Activated T-helper 1 cell treated with anti-CD3 and anti-CD28 coated beads, Interleukin-2, amount 50 U/mL, for 16 hours (primary cell): ENCODE data around the gene HSF4.
"Not testable (repeated sequence)": the region's sequence is repeated elsewhere in the genome, so short reads cannot be mapped to it uniquely, and the experiment has no call there.

Experiments
- DNase-seq, 2 donors: peaks; one replicate each; pipeline ENCODE4 v3.0.0-alpha.2; 2020; ENCODE audit warnings: low read depth in 1 of 2, low spot score in 1 of 2

HSF4 gene, protein sequence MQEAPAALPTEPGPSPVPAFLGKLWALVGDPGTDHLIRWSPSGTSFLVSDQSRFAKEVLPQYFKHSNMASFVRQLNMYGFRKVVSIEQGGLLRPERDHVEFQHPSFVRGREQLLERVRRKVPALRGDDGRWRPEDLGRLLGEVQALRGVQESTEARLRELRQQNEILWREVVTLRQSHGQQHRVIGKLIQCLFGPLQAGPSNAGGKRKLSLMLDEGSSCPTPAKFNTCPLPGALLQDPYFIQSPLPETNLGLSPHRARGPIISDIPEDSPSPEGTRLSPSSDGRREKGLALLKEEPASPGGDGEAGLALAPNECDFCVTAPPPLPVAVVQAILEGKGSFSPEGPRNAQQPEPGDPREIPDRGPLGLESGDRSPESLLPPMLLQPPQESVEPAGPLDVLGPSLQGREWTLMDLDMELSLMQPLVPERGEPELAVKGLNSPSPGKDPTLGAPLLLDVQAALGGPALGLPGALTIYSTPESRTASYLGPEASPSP

DNA sequence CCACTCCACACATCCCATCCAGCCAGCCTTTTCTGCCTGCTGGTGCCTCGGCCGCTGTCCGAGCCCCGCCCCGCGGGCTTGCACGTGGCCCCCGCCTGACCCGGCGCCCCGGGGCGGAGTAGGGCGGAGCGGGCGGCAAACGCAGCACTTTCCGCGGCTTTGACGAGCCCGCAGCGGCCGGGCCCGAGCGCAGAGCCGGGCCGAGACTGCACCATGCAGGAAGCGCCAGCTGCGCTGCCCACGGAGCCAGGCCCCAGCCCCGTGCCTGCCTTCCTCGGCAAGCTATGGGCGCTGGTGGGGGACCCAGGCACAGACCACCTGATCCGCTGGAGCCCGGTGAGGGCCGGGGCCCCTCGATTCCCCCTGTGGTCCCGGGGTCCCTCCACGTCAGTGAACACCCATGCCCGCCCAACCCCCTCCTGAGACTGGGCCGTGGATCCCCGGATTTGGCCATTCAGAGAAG lies at the start of gene HSF4:
HSF4 (plus strand) TSS at position 147 of the 463 bp plus-strand sequence; CDS start at position 214, 67 bp downstream.
- no peak for DNase-seq

DNA sequence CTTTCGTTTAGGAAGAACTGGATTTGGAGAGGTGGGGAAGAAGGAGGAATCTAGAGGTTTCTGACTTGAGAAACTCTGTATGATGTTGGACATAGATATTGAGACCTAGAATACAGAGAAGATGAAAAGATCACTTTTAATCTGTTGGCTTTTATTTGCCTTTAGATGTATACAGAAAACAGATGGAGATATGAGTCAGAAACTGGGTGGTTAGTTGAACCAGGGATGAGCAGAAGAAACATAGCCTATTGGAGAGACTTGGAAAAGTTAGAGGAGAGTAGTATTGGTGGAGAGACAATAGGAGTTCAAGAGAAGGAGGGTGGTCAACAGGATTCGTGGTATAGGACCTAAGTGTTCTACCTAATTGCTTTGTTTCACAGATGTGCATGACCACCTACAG lies 49.8 kb upstream of the HSF4 start:
- DNase-seq = no peak

DNA sequence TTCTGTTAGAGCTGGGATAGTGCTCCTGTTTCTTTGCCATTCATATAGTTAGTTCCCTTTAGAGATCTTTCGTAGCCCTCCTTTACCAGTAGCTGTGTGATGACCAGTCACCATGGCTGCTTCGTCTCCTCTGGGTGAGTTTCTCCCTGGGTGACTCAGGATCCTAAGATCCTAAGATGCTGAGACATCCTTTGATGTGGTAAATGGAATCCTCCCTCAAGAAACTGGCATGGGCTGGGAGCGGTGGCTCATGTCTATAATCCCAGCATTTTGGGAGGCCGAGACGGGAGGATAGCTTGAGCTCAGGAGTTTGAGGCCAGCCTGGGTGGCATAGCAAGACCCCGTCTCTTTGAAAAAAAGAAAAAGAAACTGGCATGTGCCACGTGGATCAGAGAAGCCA lies 48.9 kb upstream of the HSF4 start:
- DNase-seq = no peak

GRCh38 chr16:67116388-67117311 lies 47.9 kb upstream of the HSF4 start:
- no peak for DNase-seq

DNA sequence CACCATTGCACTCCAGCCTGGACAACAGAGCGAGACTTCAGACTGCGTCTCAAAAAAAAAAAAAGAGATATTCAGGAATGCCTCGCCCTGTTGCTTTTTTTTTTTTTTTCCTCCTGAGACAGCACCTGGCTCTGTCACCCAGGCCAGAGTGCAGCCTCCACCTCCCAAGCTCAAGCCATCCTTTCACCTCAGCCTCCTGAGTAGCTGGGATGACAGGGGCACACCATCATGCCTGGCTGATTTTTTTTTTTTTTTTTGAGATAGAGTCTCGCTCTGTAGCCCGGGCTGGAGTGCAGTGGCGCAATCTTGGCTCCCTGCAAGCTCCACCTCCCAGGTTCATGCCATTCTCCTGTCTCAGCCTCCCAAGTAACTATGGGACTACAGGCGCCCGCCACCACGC lies 46.8 kb upstream of the HSF4 start:
- DNase-seq = no peak

- no peak for DNase-seq
Observed at GRCh38 chr16:67120025-67120424, 44.5 kb upstream of the HSF4 start.

GRCh38 chr16:67122799-67123198 lies 41.7 kb upstream of the HSF4 start:
- DNase-seq = not testable (repeated sequence)

DNA sequence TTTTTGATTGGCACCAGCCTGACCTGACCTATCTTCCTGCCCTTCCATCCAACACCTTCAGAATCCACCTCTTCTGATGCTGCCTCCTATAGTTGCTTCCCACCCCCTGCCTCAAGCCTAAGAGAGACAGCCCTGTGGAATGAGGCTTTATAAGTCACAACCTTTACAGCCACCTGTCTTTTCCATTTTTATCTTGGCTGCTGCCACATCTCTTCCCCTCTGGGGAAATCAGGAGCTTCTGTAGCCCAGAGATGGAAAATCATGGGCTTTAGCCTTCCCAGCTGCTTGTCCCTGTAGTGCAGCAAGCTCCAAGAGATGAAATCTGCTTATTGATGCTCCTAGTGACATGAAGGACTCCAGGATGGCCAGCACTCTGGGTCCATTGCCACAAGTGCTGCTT lies 36.1 kb upstream of the HSF4 start:
- no peak for DNase-seq

GRCh38 chr16:67128887-67129286 lies 35.7 kb upstream of the HSF4 start:
- DNase-seq = no peak

GRCh38 chr16:67129422-67129821 lies 35.1 kb upstream of the HSF4 start:
- no peak for DNase-seq

DNA sequence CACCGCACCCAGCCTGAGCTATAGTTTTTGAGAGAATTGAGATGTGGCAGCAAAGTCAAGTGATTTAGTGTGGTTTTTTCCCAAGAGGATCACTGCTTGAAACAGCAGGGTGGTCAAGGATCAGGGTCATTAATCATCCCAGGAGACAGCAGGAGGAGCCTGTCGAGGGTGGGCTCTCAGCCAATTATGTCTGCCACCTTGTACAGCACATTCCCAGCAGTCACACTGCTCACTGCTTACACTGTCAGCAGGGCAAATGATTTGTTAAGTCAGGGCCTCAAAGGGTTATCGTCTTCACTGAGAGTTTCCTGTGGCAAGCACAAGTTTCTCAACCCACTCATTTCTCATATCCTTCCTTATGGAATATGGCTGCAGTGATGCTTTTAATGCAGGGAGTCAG lies 26.9 kb upstream of the HSF4 start:
- no peak for DNase-seq

DNA sequence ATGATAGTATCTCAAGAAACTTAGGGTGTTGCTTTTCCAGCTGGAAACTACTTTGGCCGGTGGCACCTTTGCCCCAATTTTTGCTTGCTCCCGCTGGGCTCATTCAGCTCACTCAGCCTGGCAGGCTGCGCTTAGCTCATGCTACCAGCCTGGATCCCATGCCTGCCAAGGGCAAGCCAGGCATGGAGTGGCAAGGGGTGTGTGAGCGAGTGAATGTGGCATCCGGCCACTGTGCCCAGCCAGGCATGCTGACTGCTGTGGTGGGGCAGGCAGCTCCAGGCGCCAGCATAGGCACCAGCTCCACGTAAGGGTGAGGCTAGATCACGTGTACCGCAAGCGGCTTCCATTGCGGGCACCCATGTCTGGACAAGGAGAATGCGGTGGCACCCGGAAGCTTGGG lies 23.2 kb upstream of the HSF4 start:
- DNase-seq = no peak

DNA sequence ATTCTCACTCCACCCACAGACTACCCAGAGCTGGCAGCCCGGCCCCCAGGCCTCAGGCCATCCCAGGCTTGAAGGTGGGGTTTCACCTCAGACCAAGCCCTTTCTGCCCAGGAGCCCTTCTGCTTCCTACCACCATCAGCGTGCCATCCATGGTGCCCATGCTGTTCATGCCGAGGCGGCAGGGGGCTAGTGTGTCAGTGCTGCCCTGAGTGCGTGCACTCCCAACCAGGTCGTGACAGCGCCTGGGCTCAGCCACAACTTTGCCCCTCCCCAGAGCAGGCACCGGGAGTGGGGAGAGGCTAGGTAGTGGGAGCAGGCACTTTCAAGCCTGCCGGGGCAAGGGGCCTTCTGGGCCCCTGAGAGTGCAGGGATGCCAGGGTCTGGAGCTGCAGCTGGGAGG lies 22.2 kb upstream of the HSF4 start:
- DNase-seq = no peak

- no peak for DNase-seq
Observed at GRCh38 chr16:67144943-67145342, 19.6 kb upstream of the HSF4 start.

GRCh38 chr16:67145746-67146145 lies 18.8 kb upstream of the HSF4 start:
- no peak for DNase-seq

DNA sequence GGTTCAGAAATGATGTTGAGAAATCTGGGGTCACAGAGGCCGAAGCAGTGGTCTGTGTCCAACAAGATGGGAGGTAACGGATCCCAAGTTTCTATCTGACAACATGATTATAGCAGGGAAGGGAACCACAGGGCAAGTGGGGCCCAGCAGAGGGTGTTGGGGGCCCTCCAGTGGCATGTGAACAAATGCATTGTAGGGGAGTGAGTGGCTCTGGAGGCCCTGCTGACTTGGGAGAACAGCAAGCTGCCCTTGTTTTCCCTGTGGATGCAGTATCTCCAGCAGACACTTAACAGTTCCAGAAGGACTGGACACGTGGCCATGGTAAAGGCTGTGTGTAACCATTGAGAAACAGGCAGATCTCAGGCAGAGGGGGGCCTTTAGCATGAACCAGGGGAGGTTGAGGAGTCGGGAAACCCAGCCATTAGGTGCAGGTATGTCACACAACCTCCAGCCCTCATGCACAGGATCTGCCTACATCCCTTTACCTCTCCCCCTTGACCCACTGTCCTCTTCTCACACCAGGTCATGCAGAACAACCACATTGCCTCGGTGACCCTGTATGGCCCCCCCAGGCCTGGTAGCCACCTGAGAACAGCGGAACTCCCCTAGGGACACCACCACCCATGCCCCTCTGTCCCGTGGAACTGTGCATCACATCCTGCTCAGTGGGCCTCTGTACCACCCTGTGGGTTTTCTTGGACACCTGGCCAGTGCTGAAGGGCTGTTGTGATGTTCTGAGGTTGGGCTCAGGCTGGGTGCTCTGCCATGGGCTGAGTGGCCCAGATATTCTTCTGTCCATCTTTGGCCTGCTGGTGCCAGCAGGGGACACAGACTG lies 17.8 kb upstream of the HSF4 start:
- DNase-seq = no peak

- DNase-seq = no peak
Observed at GRCh38 chr16:67147437-67148140, 17.0 kb upstream of the HSF4 start.

- no peak for DNase-seq
Observed at GRCh38 chr16:67148221-67148620, 16.3 kb upstream of the HSF4 start.

DNA sequence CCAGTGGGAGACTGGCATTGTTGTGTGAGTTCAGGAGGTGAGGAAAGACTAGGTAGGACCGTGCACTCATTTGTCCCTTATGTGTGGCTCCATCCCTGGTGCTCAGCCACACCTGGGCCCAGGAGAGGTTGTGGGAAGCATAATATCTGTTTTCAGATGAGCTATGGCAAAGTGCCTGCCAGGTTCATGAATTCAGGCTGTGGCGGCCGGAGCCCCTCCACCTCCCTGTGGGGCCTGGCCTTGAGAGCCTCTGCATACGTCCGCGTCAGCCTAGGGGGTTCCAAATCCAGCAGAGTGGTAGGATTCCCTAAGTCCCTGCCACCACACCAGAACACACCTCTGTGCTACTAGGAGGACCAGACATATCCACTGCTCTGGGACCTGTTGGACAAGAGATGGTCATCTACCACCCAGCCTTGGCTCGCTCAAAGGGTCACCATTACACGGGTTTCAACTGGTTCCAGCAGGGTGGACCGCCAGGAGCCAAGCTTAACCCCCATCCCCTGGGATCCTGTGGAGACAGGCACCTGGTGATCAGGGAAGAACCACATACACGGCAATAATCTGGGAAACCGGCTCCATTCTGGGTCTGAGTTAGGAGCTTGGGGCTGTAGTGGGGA lies 15.8 kb upstream of the HSF4 start:
- DNase-seq = no peak
